Transverse colon (tissue), 4 donors: Measurements from ENCODE around the gene PDE2A.

ENCODE experiments used
- CTCF ChIP-seq, 5 experiments: fragments of 200-600 bp in 3 of 5; fragments of 450-650 bp in 2 of 5; sonication (generic) in 3 of 5; IDR thresholded peaks; 1 replicate in 2 of 5; 2 replicates in 3 of 5; pipeline ENCODE4 v1.5.1; 2016 to 2017; ENCODE audit warnings: antibody characterized with exemption in 5 of 5, inconsistent platforms in 3 of 5, mild to moderate bottlenecking in 2 of 5, moderate library complexity in 1 of 5
- POLR2A ChIP-seq: fragments of 450-650 bp; IDR thresholded peaks from one replicate; pipeline ENCODE4 v1.6.1; 2016; ENCODE audit warnings: antibody characterized with exemption, mild to moderate bottlenecking, moderate library complexity
- POLR2AphosphoS5 ChIP-seq, 3 donors: sonication (generic); formaldehyde crosslinking; IDR thresholded peaks; one replicate each; pipeline ENCODE4 v1.6.1; 2016; ENCODE audit warnings: antibody characterized with exemption in 3 of 3

DNA sequence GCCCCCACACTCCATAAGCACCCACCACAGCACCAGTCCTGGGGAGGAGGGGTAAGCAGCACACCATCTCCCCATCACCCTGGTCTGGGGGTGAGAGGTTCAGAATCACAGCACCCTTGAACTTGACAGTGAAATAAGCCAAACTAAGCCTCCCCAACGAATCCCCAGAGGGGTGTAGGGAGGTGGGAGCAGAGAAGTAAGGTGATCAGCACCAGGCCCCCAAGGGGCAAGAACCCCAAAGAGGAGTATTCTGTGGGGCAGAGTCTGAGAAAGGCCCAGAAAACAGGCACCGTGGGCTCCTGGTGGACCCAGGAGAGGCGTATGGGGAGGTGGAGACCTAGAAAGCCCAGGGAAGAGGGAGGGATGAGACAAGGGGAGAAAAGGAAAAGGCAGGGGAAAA, 47.1 kb upstream of the PDE2A start:
- no peak for TF ChIP-seq POLR2AphosphoS5 (IDR thresholded peaks at IDR 0.05)
- no peak for TF ChIP-seq CTCF (IDR thresholded peaks at IDR 0.05)
- TF ChIP-seq POLR2A, result no peak
